HG03521 (cell line): Measurements from ENCODE around the gene CCR4.
"Not testable (repeated sequence)": the region's sequence is repeated elsewhere in the genome, so short reads cannot be mapped to it uniquely, and the experiment has no call there.

ENCODE experiments used
- ATAC-seq: cut with Tn5 transposase; IDR thresholded peaks from one replicate; pipeline ENCODE4 v1.9.1; 2021; ENCODE audit warnings: mild to moderate bottlenecking, moderate library complexity; ENCODE audit not compliant: unreplicated experiment

The CCR4 gene

GRCh38 chr3:32950516-32950915, 928 bp upstream of the CCR4 start:
- ATAC-seq = no peak

GRCh38 chr3:32952369-32953077, 1.1 kb downstream of the CCR4 start:
- no peak for ATAC-seq

- no peak for ATAC-seq
These were observed 3.1 kb downstream of the CCR4 start for GRCh38 chr3:32954506-32954905.

- no peak for ATAC-seq
These were observed 5.5 kb downstream of the CCR4 start for GRCh38 chr3:32956750-32957570.

GRCh38 chr3:32958509-32958908, 7.1 kb downstream of the CCR4 start:
- ATAC-seq = no peak

- no peak for ATAC-seq
These were observed 7.9 kb downstream of the CCR4 start for GRCh38 chr3:32959371-32959770.

GRCh38 chr3:32960404-32961170, 9.1 kb downstream of the CCR4 start:
- ATAC-seq = no peak

GRCh38 chr3:32961189-32961715, 9.8 kb downstream of the CCR4 start:
- ATAC-seq = no peak

GRCh38 chr3:32963871-32964270, 12.4 kb downstream of the CCR4 start:
- ATAC-seq = no peak

- ATAC-seq = not testable (repeated sequence)
These were observed 13.3 kb downstream of the CCR4 start for GRCh38 chr3:32964781-32965180.

GRCh38 chr3:32965617-32966213, 14.3 kb downstream of the CCR4 start:
- not testable (repeated sequence) for ATAC-seq

- ATAC-seq = not testable (repeated sequence)
These were observed 15.2 kb downstream of the CCR4 start for GRCh38 chr3:32966627-32967026.

GRCh38 chr3:32968166-32968919, 16.9 kb downstream of the CCR4 start:
- no peak for ATAC-seq

- no peak for ATAC-seq
These were observed 17.5 kb downstream of the CCR4 start for GRCh38 chr3:32968920-32969389.

GRCh38 chr3:32969656-32970055, 18.2 kb downstream of the CCR4 start:
- ATAC-seq = no peak

- ATAC-seq = not testable (repeated sequence)
These were observed 19.8 kb downstream of the CCR4 start for GRCh38 chr3:32971291-32971690.

GRCh38 chr3:32972482-32973146, 21.2 kb downstream of the CCR4 start:
- no peak for ATAC-seq

- ATAC-seq = peak; percentile 60
These were observed 22.5 kb downstream of the CCR4 start for GRCh38 chr3:32973982-32974381.

GRCh38 chr3:32975891-32976595, 24.6 kb downstream of the CCR4 start:
- ATAC-seq = no peak
